Fibroblast of pulmonary artery (primary cell): Measurements from ENCODE around the gene LRMDA.

Source experiments
- DNase-seq: peaks from one replicate; pipeline ENCODE4 v3.0.0-alpha.2; 2010; ENCODE audit warnings: low read depth
- H3K4me3 ChIP-seq: replicated peaks from 2 replicates; pipeline ENCODE4 v1.5.1; 2011; ENCODE audit warnings: low read depth, mild to moderate bottlenecking, control low read depth, low read length, moderate library complexity
- CTCF ChIP-seq: IDR thresholded peaks from 2 replicates; pipeline ENCODE4 v1.5.1; 2011; ENCODE audit warnings: mild to moderate bottlenecking, control low read depth, low read length, inconsistent platforms; ENCODE audit errors: missing control alignments

LRMDA gene

DNA sequence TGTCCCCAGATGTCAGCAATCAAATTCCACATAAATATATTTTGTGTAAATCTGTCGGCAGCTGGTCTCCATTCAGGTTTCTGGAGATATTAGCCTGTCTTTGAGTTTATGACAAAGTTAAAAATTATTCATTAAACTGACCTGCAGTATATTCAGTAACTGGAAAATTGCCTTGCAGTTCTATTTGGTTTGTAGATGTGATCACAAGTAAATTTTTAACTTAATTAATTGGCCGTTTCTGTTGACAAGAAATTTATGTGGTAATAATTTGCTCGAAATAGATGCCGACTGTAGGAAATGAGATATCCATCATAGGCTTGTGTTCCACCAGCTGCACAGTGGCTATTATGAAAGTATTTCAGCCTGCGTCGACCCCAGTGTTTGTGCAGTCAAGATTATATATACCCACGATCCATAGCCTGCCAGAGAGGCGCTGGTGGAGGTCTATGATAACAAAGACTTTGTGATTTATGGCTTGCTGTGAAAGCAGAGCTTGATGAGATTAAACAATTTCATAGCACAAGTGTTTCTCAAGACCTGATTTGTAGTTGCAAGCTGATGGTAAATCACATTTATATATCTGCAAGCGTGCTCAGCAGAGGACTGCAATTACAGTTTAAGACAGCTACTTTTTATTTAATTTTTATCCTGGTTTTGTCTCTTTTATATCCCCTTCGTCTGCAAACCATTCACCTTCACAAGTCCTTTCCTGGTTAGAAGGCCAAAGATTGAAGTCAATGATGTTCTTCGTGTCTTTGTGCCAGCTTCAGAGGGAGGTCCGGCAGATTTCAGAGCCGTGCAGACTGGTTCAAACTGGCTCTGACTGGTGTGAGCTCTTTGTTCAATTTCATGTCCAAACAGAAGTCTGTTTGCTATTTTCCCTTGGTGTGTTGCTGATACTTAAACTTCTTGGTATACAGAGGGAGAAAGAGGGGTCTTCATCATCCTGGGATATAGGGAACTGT, 850.9 kb downstream of the LRMDA start:
- TF ChIP-seq CTCF = no peak
- H3K4me3 ChIP-seq = no peak overlapping the region
- DNase-seq = peak; percentile 50

DNA sequence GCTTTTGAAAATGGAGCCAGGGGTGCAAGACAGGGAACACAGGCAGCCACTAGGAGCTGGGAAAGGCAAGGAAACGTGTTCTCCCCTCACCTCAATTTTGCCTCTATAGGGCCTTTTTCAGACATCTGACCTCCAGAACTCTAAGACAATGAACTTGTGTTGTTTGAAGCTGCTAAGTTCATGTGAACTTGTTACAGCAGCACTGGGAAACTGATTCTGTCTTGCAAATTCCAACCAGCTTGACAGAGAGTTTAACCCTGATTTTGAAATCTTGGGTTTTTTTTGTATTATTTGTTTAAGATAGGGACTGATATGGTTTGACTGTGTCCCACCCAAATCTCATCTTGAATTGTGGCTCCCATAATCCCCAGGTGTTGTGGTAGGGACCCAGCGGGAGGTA, 852.9 kb downstream of the LRMDA start:
- no peak overlapping the region for H3K4me3 ChIP-seq
- no peak for DNase-seq
- TF ChIP-seq CTCF = no peak

DNA sequence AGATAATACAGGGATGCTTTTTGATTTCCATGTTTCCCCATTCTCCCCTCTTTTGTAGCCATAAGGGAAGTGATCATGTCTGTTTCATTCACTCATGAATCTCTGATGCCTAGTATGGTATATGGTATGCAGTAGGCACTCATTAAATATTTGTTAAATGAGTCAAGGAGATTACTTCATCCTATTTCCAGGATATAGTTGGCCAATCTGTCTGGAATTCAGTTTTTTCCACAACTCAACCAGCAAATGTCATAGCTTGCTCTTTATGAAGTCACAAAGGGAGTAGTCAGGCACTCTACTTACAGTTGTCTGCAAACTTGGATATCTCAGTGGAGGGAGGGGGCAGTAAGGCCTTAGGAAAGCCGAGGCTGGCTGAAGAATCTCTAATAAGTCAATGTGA, 853.6 kb downstream of the LRMDA start:
- DNase-seq = peak; percentile 78
- TF ChIP-seq CTCF = no peak
- no peak overlapping the region for H3K4me3 ChIP-seq

DNA sequence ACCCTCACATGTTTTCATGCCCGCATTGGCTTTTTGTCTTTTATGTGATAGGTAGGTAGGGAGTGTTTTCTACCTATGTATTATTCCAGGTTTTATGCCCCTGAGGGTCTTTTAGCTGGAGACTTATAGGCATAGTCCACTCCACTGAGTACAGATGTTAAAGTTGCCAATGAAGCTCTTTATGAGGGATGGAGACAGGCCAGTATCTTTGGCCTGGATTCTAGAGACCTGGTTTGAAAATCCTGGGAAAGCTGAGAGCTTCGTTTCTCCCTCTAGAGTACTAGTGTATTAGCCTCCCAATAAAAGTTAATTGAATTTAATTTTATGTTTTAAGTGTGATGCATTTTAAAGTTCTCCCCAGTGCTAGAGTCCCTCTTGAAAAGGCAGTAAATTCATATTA, 854.1 kb downstream of the LRMDA start:
- TF ChIP-seq CTCF = no peak
- no peak for DNase-seq
- H3K4me3 ChIP-seq = no peak overlapping the region

DNA sequence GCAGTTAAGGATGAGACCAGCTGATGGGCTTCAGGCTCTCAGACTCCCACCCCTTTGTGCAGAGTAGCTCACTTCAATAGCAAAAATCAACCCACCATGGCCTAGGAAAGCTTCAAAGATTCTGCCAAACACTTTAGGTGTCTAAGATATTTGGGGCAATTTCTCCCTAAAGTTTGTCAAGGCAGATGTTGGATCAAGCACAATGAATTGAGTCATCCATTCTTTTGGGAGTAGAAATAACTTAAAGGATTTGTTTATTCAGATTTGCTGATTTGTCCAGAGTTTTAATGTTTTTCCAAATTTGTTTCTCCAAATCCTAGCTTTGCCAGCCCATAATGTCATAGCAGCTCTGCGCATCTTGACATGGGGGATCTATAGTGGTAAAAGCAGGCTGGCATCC, 855.1 kb downstream of the LRMDA start:
- no peak for TF ChIP-seq CTCF
- no peak for DNase-seq
- H3K4me3 ChIP-seq = no peak overlapping the region

- H3K4me3 ChIP-seq = no peak overlapping the region
- TF ChIP-seq CTCF = no peak
- DNase-seq = peak; percentile 29
These were observed 856.4 kb downstream of the LRMDA start for GRCh38 chr10:76287856-76288255.

DNA sequence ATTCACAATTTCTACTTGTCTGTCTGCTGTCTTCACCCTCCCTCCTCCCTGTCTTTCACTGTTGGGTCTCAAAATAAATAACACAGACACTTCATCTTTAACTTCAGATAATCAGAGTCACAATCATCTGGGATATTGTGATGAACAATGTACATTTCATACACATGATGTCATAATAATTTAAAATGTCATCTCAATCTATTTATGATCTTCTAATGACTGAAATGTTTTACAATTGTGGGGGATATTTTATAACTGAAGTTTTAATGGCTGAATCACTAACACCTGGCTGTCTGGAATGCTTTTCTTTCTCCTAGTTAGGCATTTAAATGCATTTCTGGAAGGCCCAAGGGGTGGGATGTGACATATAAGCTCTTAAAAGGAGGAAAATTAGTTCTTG, 859.8 kb downstream of the LRMDA start:
- no peak for TF ChIP-seq CTCF
- no peak for DNase-seq
- no peak overlapping the region for H3K4me3 ChIP-seq
